ENCODE data around the gene PANX1.

- no peak for TF ChIP-seq CTCF (conservative IDR thresholded peaks at IDR 0.05 in 1 of 2, IDR thresholded peaks at IDR 0.05 in 1 of 2; ENCODE audit: extremely low read depth in 1 of 2, insufficient read depth in 1 of 2, low read depth in 1 of 2, low read length in 2 of 2)
- TF ChIP-seq EZH2 (IDR thresholded peaks at IDR 0.05; ENCODE audit: borderline replicate concordance, low read length) = no peak
Observed at GRCh38 chr11:94111660-94112059, 17.0 kb upstream of the PANX1 start.

Measured in mammary epithelial cell (primary cell).